Renal pelvis (tissue), 4 donors: ENCODE measurements around the gene CDR2. TPM values are rescaled to one million over a fixed set of nuclear protein-coding genes. Genes with fewer than 3 reads are reported as not detected.
"Not testable (repeated sequence)": the region's sequence is repeated elsewhere in the genome, so short reads cannot be mapped to it uniquely, and the experiment has no call there.

Source experiments
- DNase-seq: peaks from one replicate; pipeline ENCODE4 v3.0.0-alpha.2; 2013
- polyA plus RNA-seq, 3 donors: library from polyadenylated mRNA; unstranded; fragments of 120-200 nt; gene quantifications; one replicate each; pipeline ENCODE4 v1.2.1, GENCODE V29; 2013; ENCODE audit not compliant: insufficient read length in 3 of 3

CDR2 gene
- polyA plus RNA-seq, 3 donors = 31.0 to 33.0 (median 31.2) TPM

DNA sequence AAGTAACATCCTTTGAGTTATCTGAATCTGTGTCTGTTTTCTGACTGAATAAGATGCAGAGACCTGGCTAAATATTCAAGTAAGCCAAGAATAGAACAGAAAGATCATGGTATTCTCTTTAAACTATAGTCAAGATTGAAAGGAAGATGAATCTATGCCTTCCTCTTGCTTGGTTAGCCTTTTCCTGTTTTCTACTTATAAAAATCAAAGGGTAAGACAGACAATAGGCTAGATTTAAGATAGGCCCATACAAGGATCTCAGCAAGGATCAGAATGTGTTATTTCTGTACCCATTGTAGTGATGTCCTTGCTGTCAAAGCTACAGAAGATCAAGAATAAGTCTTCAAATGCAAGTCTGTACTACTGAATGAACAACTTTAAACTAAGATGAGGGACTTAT, 7.0 kb upstream of the CDR2 start:
- no peak for DNase-seq

DNA sequence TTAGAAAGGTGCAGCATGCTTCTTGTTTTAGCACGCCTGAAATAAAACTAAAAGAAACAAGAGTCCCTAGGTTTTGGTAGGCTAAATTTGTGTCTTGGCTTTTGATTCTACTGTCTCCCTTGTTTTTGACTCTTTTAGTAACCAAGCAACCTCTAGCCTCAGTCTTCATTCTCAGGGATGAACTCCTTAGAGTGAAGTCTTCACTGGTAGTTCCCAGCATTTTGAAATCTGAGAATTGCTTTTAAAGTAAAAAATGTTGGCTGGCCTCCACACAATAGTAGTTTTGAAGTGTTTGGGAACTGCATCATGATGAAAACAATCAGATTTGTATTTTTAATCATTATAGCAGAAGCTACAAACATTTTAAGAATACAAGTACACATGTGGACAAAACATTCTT, 6.1 kb upstream of the CDR2 start:
- no peak for DNase-seq

- DNase-seq = no peak
Observed at GRCh38 chr16:22379656-22380055, 5.2 kb upstream of the CDR2 start.

DNA sequence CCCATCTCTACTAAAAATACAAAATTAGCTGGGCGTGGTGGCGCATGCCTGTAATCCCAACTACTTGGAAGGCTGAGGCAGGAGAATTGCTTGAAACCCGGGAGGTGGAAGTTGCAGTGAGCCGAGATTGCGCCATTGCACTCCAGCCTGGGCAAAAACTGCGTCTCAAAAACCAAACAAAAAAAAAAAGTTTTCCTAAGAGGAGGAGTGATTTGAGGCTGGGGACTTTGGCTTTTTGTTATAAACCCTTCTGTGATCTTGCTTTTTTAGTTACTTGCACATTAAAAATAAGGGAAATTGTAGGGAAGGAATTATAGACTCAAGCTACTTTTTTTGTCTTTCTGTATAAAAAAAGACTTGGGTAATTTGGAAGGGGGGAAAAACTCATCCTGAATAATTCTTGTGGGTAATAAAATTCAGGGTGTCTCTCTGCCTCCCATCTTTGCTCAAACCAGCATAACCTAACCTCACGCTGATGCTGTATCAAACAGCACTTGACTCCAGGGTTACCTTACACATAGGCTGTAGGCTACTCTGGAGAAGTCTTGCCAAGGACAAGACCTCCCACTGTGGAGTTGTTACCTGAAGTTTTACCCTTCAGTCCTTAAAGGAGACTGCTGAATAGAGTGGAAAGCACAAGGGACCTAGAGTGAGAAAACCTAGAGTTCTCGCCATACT, 1.7 kb upstream of the CDR2 start:
- no peak for DNase-seq

- no peak for DNase-seq
Observed at GRCh38 chr16:22375117-22375962, 921 bp upstream of the CDR2 start.

DNA sequence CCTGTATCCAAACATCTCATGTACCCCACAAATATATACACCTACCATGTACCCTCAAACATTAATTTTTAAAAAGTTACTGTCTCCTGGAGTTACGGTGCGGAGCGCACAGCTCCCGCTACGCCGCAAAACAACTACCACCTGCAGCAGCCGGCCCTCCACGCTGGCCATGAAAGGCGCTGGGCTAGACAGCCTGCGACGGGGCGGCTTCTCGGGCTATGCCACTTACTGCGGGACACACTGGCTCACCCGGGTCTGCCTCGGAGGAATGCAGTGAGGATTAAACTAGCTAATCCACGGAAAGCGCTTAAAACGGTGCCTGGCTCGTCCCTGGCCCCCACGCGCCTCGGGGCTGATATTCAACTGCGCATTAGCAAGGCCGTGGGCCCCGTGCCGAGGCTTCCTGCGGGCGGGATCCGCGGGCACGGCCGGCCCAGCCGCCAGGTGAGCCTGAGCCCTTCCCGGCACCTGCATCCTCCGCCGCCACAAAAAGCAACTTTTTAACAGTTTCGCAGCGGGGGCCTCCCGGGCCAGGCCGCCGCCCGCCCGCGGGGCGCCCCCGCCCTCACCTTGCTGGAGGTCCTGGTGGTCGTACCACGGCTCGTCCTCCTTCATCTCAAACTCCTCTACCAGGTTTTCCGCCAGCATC, 633 bp downstream of the CDR2 start:
- no peak for DNase-seq

GRCh38 chr16:22372882-22373661, 1.3 kb downstream of the CDR2 start:
- no peak for DNase-seq

- DNase-seq = no peak
Observed at GRCh38 chr16:22370038-22370820, 4.2 kb downstream of the CDR2 start.

- DNase-seq = no peak
Observed at GRCh38 chr16:22369221-22369811, 5.1 kb downstream of the CDR2 start.

GRCh38 chr16:22368200-22368826, 6.1 kb downstream of the CDR2 start:
- not testable (repeated sequence) for DNase-seq

DNA sequence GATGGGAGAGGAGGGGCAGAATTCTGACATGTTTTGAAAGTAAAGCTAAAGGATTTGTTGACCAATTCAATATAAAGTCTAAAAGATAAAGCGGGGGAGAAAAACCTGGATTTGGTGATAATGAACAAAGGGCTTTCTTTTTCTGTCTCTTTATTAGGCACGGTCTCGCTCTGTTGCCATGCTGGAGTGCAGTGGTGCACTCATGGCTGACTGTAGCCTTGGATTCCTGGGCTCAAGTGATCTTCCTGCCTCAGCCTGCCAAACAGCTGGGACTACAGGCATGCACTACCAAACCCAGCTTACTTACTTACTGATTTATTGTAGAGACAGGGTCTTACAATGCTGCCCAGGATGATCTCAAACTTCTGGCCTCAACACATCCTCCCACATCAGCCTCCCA, 7.5 kb downstream of the CDR2 start:
- DNase-seq = no peak

DNA sequence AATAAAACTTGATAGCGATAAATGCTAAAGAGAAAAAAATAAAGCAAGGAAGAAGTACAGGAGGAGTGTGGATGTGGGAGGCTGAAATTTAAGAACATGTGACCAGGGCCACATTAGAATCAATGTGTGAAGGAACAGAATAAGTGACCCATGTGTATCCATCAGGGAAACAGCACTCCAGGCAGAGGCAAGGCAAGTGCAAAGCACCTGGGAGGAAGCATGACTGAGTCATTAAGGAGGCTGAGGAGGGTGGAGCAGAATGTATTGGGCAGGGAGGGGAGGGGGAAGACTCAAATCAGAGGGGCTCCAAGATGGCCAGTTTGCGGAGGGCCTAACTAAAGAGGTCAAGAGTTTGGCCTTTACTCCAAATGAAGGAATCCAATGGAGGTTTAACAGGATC, 8.0 kb downstream of the CDR2 start:
- no peak for DNase-seq

DNA sequence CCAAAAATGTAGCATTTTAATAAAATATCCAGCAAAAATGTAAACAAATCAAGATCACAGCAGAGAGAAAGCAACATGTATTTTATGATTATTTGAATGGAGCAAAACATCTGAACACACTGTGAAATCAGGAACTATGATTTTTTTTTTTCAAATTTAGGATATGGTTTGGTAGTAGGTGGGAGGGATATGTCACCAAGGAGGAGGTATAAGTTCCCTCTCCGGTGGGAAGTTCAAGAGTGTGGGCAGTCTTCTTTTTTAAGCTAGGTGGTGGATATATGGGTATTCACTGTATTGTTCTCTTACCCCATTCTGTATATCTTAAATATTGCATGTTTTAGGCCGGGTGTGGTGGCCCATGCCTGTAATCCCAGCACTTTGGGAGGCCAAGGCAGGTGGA, 10.2 kb downstream of the CDR2 start:
- DNase-seq = no peak

DNA sequence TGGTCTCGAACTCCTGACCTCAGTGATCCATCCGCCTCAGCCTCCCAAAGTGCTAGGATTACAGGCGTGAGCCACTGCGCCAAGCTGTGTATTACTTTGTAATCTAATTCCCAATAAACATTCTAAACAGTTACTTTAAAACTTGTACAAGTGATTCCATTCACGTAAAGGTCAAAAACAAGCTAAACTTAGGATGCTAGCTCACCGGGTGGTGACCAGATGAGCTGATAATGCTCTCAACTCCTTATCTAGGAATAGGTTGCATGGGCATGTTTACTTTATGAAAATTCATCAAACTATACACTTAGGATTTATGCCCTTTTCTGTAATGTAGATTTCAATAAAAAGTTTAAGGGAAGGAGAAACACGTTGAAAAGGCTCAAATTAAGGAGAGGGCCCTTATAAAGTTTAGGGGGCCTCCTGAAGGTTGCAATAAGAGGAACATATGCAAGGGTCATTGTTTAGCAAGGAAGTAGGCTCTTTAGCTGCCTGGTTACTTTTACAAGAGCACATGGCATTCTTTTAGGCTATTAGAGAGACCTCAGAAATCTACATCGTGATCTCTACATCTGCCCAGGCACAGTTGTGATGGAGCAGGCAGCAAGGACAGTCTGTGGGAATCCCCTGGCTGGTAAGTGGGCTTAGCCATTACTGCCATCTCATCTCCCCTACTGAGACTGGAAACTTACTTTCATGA, 13.3 kb downstream of the CDR2 start:
- no peak for DNase-seq

DNA sequence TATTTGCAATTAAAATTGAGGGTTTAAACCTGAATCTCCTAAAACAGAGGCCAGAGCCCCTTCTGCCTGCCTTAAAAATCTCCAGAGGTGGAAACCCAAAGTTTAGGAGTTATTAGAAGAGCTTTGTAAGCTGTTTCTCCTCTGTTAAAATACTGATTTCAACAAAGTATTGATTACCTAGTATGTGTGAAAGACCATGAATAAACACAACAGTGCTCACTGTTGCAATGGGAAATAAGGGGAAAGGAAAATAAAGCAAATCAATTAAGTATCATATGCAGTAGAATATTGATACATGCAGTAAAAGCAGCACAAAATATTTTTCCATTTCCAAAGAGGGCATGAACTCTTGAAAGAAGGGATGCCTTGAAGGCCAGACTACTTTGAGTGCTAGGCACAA, 14.7 kb downstream of the CDR2 start:
- DNase-seq = no peak

GRCh38 chr16:22358000-22358399, 16.4 kb downstream of the CDR2 start:
- DNase-seq = no peak

DNA sequence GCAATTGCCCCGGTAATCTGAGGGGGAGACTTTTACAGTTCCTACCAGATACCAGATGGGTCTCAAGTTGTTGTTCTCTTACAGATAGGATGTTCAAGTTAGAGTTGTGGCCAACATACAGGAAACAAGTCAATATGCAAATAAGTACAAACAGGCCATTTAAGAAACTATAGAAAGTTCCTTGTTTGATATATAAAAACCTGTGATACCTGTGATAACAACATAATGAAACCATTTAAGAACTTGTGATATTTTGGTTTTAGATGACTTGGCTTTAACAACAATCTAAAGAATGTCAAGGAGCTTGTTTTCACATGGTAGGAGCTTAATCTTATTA, 16.8 kb downstream of the CDR2 start:
- DNase-seq = no peak

DNA sequence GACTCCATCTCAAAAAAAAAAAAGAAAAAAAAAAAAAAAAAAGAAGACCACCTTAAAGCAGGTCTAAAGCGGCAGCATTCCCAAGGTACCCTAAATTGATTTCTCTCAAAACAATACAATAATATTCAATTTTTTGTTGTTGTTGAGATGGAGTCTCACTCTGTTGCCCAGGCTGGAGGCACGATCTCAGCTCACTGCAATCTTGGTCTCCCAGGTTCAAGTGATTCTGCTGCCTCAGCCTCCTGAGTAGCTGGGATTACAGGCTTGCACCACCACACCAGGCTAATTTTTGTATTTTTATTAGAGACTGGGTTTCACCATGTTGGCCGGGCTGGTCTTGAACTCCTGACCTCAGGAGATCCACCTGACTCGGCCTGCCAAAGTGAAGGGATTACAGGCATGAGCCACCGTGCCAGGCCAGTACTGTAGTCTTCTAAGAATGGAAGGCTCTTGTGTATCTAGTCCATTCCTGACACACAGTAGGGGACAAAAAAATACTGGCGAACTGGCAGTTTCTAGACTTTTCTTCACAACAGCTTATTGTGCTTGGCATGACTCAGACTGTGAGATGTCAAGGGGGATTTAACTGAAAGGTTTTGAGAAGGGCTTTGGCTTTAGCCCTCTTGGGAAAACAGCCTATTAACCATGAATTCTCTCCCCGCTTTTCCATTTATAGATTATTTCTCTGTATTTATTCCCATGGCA, 17.3 kb downstream of the CDR2 start:
- DNase-seq = no peak

DNA sequence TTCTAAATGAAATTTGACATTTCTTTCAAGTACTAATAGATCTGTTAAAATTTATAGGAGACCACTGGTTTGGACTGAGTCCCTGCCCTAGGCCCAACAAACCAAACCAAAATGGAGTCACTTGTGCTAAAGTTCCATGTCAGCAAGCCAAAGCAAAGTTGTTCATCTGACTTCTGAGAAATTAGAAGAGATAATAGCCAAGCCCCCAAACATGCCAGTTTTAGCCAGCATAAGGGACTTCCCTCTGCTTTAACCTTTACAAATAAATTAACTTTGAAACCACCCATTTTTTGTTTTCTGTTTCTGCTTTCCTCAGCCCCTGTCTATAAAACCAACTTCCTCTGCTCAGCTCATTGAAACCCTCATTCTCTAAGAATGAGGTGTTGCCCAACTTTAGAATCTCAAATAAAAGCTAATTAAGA, 18.9 kb downstream of the CDR2 start:
- DNase-seq = no peak
